OCI-LY1 (cell line): ENCODE results near the gene ABCA8.

Experiments used
- H2AFZ ChIP-seq: fragments of 200-600 bp; sonication (generic), shearing (Covaris generic); 2 replicates; pipeline ENCODE4 v1.6.0; 2014; ENCODE audit warnings: antibody characterized with exemption, mild to moderate bottlenecking, low read length
- H3F3A ChIP-seq: fragments of 200-600 bp; sonication (generic), shearing (Covaris generic); 2 replicates; pipeline ENCODE4 v1.6.0; 2014; ENCODE audit warnings: mild to moderate bottlenecking, antibody characterized with exemption, low read length, moderate library complexity; ENCODE audit not compliant: insufficient read depth
- H3K27ac ChIP-seq: fragments of 200-600 bp; sonication (generic); 2 replicates; pipeline ENCODE4 v1.5.1; 2014; ENCODE audit warnings: low read length, mixed run types, mild to moderate bottlenecking, low read depth; ENCODE audit not compliant: poor library complexity, severe bottlenecking
- H3K27me3 ChIP-seq: fragments of 200-600 bp; sonication (generic); 2 replicates; pipeline ENCODE4 v1.6.0; 2014; ENCODE audit warnings: antibody characterized with exemption, mild to moderate bottlenecking, low read length, moderate library complexity; ENCODE audit not compliant: insufficient read depth
- H3K36me3 ChIP-seq: fragments of 200-600 bp; sonication (generic); 2 replicates; pipeline ENCODE4 v1.6.1; 2014; ENCODE audit warnings: mild to moderate bottlenecking, antibody characterized with exemption, low read length, moderate library complexity, mixed read lengths; ENCODE audit not compliant: insufficient read depth
- H3K4me1 ChIP-seq: fragments of 200-600 bp; sonication (generic); 2 replicates; pipeline ENCODE4 v1.5.1; 2014; ENCODE audit warnings: mild to moderate bottlenecking, low read length, moderate library complexity; ENCODE audit not compliant: insufficient read depth, severe bottlenecking
- H3K4me2 ChIP-seq: fragments of 200-600 bp; sonication (generic), shearing (Covaris generic); 2 replicates; pipeline ENCODE4 v1.6.1; 2014; ENCODE audit warnings: low read length
- H3K4me3 ChIP-seq: fragments of 200-600 bp; sonication (generic); 2 replicates; pipeline ENCODE4 v1.5.1; 2014; ENCODE audit warnings: low read length, low read depth, mild to moderate bottlenecking, mixed read lengths; ENCODE audit not compliant: poor library complexity, severe bottlenecking
- H3K79me2 ChIP-seq: fragments of 200-600 bp; shearing (Covaris generic); 2 replicates; pipeline ENCODE4 v1.6.1; 2016; ENCODE audit warnings: mixed run types, low read length, mixed read lengths; ENCODE audit not compliant: insufficient read depth
- H3K9ac ChIP-seq: fragments of 200-600 bp; sonication (generic), shearing (Covaris generic); 2 replicates; pipeline ENCODE4 v1.6.1; 2014; ENCODE audit warnings: mild to moderate bottlenecking, low read length, mixed read lengths
- H3K9me2 ChIP-seq: fragments of 200-600 bp; sonication (generic), shearing (Covaris generic); 2 replicates; pipeline ENCODE4 v1.6.1; 2014; ENCODE audit warnings: low read depth, mild to moderate bottlenecking, low read length, mixed read lengths
- H3K9me3 ChIP-seq: fragments of 200-600 bp; shearing (Covaris generic); 2 replicates; pipeline ENCODE4 v1.6.1; 2014; ENCODE audit warnings: low read length, mixed read lengths
- H4K20me1 ChIP-seq: fragments of 200-600 bp; sonication (generic), shearing (Covaris generic); 2 replicates; pipeline ENCODE4 v1.6.0; 2016; ENCODE audit warnings: mild to moderate bottlenecking, low read length; ENCODE audit not compliant: insufficient read depth
- CTCF ChIP-seq: fragments of 200-600 bp; sonication (generic), shearing (Covaris generic); IDR thresholded peaks from 2 replicates; pipeline ENCODE4 v1.5.1; 2017; ENCODE audit warnings: mild to moderate bottlenecking, antibody characterized with exemption, low read length, moderate library complexity, mixed read lengths
- EZH2 ChIP-seq: fragments of 200-600 bp; sonication (generic), shearing (Covaris generic); IDR thresholded peaks from 2 replicates; pipeline ENCODE4 v1.8.0; 2017; ENCODE audit warnings: borderline replicate concordance, mixed run types, mild to moderate bottlenecking, antibody characterized with exemption, low read length, moderate library complexity, mixed read lengths

Gene ABCA8

GRCh38 chr17:68927516-68927915 is 27.7 kb downstream of the ABCA8 start:
- no peaks in the 10 kb centered on the region for H3K9me2 ChIP-seq
- no peak overlapping the region for H3K27ac ChIP-seq
- no peak overlapping the region for H2AFZ ChIP-seq
- no peaks in the 10 kb centered on the region for H3F3A ChIP-seq
- H3K4me3 ChIP-seq, result no peak overlapping the region
- no peaks in the 10 kb centered on the region for H3K27me3 ChIP-seq
- H3K9ac ChIP-seq, result no peak overlapping the region
- H3K9me3 ChIP-seq, result no peaks in the 10 kb centered on the region
- H3K4me2 ChIP-seq, result no peak overlapping the region
- H3K79me2 ChIP-seq, result no peaks in the 10 kb centered on the region
- no peaks in the 10 kb centered on the region for H3K4me1 ChIP-seq
- H4K20me1 ChIP-seq, result no peaks in the 10 kb centered on the region
- TF ChIP-seq CTCF (no peak), EZH2 (no peak)
- H3K36me3 ChIP-seq, result no peaks in the 10 kb centered on the region

- H3K27ac ChIP-seq, result no peak overlapping the region
- H3K79me2 ChIP-seq, result no peaks in the 10 kb centered on the region
- H2AFZ ChIP-seq, result no peak overlapping the region
- no peak overlapping the region for H3K4me3 ChIP-seq
- H3K4me2 ChIP-seq, result no peak overlapping the region
- H3F3A ChIP-seq, result no peaks in the 10 kb centered on the region
- H3K9me3 ChIP-seq, result no peaks in the 10 kb centered on the region
- H3K4me1 ChIP-seq, result no peaks in the 10 kb centered on the region
- H3K36me3 ChIP-seq, result no peaks in the 10 kb centered on the region
- no peak overlapping the region for H3K9ac ChIP-seq
- TF ChIP-seq CTCF (no peak), EZH2 (no peak)
- H3K27me3 ChIP-seq, result no peaks in the 10 kb centered on the region
- H3K9me2 ChIP-seq, result no peaks in the 10 kb centered on the region
- H4K20me1 ChIP-seq, result no peaks in the 10 kb centered on the region
These were observed 30.1 kb downstream of the ABCA8 start for GRCh38 chr17:68924793-68925720.

- H3K9me2 ChIP-seq, result no peaks in the 10 kb centered on the region
- H2AFZ ChIP-seq, result no peak overlapping the region
- no peaks in the 10 kb centered on the region for H3K9me3 ChIP-seq
- no peak overlapping the region for H3K27ac ChIP-seq
- H3K27me3 ChIP-seq, result no peaks in the 10 kb centered on the region
- no peaks in the 10 kb centered on the region for H3K4me1 ChIP-seq
- H3K79me2 ChIP-seq, result no peaks in the 10 kb centered on the region
- no peak for TF ChIP-seq CTCF
- no peak for TF ChIP-seq EZH2
- H3K9ac ChIP-seq, result no peak overlapping the region
- H3K4me2 ChIP-seq, result no peak overlapping the region
- H3K36me3 ChIP-seq, result no peaks in the 10 kb centered on the region
- H4K20me1 ChIP-seq, result no peaks in the 10 kb centered on the region
- no peak overlapping the region for H3K4me3 ChIP-seq
- no peaks in the 10 kb centered on the region for H3F3A ChIP-seq
These were observed 44.3 kb downstream of the ABCA8 start for GRCh38 chr17:68910789-68911431.
